SJCRH30 (cell line): Measurements from ENCODE around the gene SLC13A3. TPM values are rescaled to one million over a fixed set of nuclear protein-coding genes. Genes with fewer than 3 reads are reported as not detected.

ENCODE experiments used
- DNase-seq, 2 experiments: peaks; one replicate each; pipeline ENCODE4 v3.0.0-alpha.2; 2015 to 2020
- H3K27ac ChIP-seq: fragments of 250-450 bp; sonication (Bioruptor Pico); 2 replicates; pipeline ENCODE4 v1.5.1; 2020; ENCODE audit warnings: mild to moderate bottlenecking, moderate library complexity
- H3K27me3 ChIP-seq: fragments of 250-450 bp; sonication (Bioruptor Pico); 2 replicates; pipeline ENCODE4 v1.5.1; 2020; ENCODE audit warnings: mild to moderate bottlenecking, moderate library complexity
- H3K36me3 ChIP-seq: fragments of 250-450 bp; sonication (Bioruptor Pico); 2 replicates; pipeline ENCODE4 v1.5.1; 2020; ENCODE audit warnings: mild to moderate bottlenecking, moderate library complexity
- H3K4me1 ChIP-seq: fragments of 250-450 bp; sonication (Bioruptor Pico); 2 replicates; pipeline ENCODE4 v1.5.1; 2020; ENCODE audit warnings: mild to moderate bottlenecking, moderate library complexity
- H3K4me3 ChIP-seq: fragments of 250-450 bp; sonication (Bioruptor Pico); 2 replicates; pipeline ENCODE4 v1.5.1; 2020; ENCODE audit warnings: mild to moderate bottlenecking, moderate library complexity
- H3K9me3 ChIP-seq: fragments of 250-450 bp; sonication (Bioruptor Pico); replicated peaks from 2 replicates; pipeline ENCODE4 v1.5.1; 2020; ENCODE audit warnings: mild to moderate bottlenecking, moderate library complexity
- total RNA-seq: library from RNA; depleted of rRNA; stranded (reverse); fragments of >200 nt; shearing (Covaris generic); gene quantifications from 2 replicates; pipeline ENCODE4 v1.2.3, GENCODE V29; 2014

Gene SLC13A3
- total RNA-seq, 1 experiment from 2014 or later: not detected

DNA sequence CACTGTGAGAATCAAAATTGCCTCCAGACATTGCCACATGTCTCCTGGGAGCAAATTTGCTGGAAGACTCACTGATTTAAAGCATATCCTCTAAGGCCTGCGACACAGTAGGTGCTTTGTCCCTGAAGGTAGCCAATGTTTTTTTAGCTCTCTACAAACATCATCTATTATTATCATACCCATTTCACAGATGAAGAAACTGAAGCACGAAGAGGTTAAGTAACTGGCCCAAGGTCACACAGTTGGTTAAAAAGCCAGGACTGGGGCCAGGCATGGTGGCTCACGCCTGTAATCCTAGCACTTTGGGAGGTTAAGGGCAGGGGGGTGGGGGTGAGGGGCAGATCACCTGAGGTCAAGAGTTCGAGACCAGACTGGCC is 12.4 kb downstream of the SLC13A3 start:
- H3K36me3 ChIP-seq: no peaks in the 10 kb centered on the region
- H3K27me3 ChIP-seq: peaks cover 9% of the 10 kb centered on the region; the same call in 1 of the 2 replicates
- H3K27ac ChIP-seq: no peak overlapping the region
- no peak overlapping the region for H3K4me3 ChIP-seq
- H3K4me1 ChIP-seq: peaks cover 5% of the 10 kb centered on the region
- DNase-seq: no peak
- H3K9me3 ChIP-seq: no peaks in the 10 kb centered on the region

- Histone ChIP-seq H3K4me3 (no peak overlapping the region), H3K36me3 (no peaks in the 10 kb centered on the region)
- peak; percentile 66 to 75 for DNase-seq
These were observed 12.9 kb downstream of the SLC13A3 start for GRCh38 chr20:46638134-46638897.

GRCh38 chr20:46637427-46638133 is 13.7 kb downstream of the SLC13A3 start:
- Histone ChIP-seq H3K27ac (no peak overlapping the region), H3K27me3 (peaks cover 4% of the 10 kb centered on the region; the same call in 1 of the 2 replicates), H3K9me3 (no peaks in the 10 kb centered on the region), H3K36me3 (no peaks in the 10 kb centered on the region), H3K4me3 (no peak overlapping the region), H3K4me1 (peaks cover 5% of the 10 kb centered on the region)
- no peak for DNase-seq

More at GRCh38 chr20:46638134-46638897, 12.9 kb downstream of the SLC13A3 start:
- no peak overlapping the region for H3K27ac ChIP-seq
- H3K4me1 ChIP-seq: peaks cover 5% of the 10 kb centered on the region
- peaks cover 6% of the 10 kb centered on the region; the same call in 1 of the 2 replicates for H3K27me3 ChIP-seq
- no peaks in the 10 kb centered on the region for H3K9me3 ChIP-seq

DNA sequence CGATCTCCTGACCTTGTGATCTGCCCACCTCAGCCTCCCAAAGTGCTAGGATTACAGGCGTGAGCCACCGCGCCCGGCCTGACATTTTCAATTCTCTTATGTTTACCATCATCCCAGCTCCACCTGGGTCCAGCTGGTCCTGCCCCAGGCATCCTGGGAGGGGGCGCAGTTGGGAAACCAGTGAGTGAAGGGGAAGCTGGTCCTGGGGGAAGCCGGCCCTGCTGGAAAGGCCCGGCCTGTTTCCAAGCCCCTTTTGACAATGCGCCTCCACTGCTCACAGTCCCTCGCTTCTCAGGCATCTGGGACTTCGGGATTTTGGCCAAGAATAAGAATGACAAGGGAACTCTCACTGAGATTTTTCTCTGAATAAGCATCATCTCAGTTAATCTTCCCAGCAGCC is 14.2 kb downstream of the SLC13A3 start:
- Histone ChIP-seq H3K36me3 (no peaks in the 10 kb centered on the region), H3K4me3 (no peak overlapping the region), H3K27ac (no peak overlapping the region), H3K27me3 (peaks cover 4% of the 10 kb centered on the region; the same call in 1 of the 2 replicates), H3K9me3 (no peaks in the 10 kb centered on the region), H3K4me1 (peaks cover 3% of the 10 kb centered on the region)
- DNase-seq: no peak

GRCh38 chr20:46636514-46636913 is 14.7 kb downstream of the SLC13A3 start:
- H3K36me3 ChIP-seq: no peaks in the 10 kb centered on the region
- H3K4me1 ChIP-seq: no peaks in the 10 kb centered on the region
- peaks cover under 1% of the 10 kb centered on the region; the same call in 1 of the 2 replicates for H3K27me3 ChIP-seq
- DNase-seq: no peak
- H3K9me3 ChIP-seq: no peaks in the 10 kb centered on the region
- H3K4me3 ChIP-seq: no peak overlapping the region
- no peak overlapping the region for H3K27ac ChIP-seq

- H3K36me3 ChIP-seq: no peaks in the 10 kb centered on the region
- H3K9me3 ChIP-seq: no peaks in the 10 kb centered on the region
- no peak overlapping the region for H3K27ac ChIP-seq
- no peak overlapping the region for H3K4me3 ChIP-seq
- no peaks in the 10 kb centered on the region for H3K4me1 ChIP-seq
- no peaks in the 10 kb centered on the region; the same call in 1 of the 2 replicates for H3K27me3 ChIP-seq
- no peak for DNase-seq
These were observed 15.6 kb downstream of the SLC13A3 start for GRCh38 chr20:46635514-46636136.

GRCh38 chr20:46634528-46634927 is 16.7 kb downstream of the SLC13A3 start:
- Histone ChIP-seq H3K36me3 (no peaks in the 10 kb centered on the region), H3K27ac (no peak overlapping the region), H3K9me3 (no peaks in the 10 kb centered on the region), H3K4me1 (no peaks in the 10 kb centered on the region), H3K27me3 (no peaks in the 10 kb centered on the region; the same call in 1 of the 2 replicates), H3K4me3 (no peak overlapping the region)
- no peak for DNase-seq

DNA sequence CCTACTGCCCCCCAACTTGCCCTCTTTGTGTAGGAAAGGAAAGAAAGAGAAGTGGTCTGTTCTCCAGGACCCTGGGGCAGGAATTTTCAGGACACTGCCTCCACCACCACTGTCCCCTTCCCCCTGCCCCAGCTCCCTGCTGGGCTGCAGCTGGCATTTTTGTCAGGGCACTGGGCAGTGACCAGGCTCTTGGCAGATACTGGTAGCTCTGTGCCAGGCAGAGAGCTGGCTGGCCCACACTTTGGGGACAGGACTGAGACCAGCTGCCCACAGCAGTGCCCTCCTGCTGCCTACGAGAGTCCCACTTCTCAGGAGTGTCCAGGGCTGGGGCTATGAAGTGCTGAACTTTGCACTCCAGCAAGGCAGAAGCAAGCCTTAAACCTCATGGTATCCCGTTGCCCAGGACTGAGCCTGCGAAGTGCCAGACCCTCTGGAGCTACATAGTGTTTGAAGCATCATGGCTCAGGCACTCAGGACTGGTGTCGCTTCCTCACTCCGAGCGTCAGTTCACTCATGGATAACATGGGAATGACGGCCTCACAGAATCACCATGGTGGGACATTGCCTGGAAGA is 19.3 kb downstream of the SLC13A3 start:
- Histone ChIP-seq H3K36me3 (no peaks in the 10 kb centered on the region), H3K4me3 (no peak overlapping the region), H3K9me3 (no peaks in the 10 kb centered on the region), H3K27ac (no peak overlapping the region), H3K4me1 (no peaks in the 10 kb centered on the region), H3K27me3 (no peaks in the 10 kb centered on the region; the same call in 1 of the 2 replicates)
- no peak for DNase-seq

DNA sequence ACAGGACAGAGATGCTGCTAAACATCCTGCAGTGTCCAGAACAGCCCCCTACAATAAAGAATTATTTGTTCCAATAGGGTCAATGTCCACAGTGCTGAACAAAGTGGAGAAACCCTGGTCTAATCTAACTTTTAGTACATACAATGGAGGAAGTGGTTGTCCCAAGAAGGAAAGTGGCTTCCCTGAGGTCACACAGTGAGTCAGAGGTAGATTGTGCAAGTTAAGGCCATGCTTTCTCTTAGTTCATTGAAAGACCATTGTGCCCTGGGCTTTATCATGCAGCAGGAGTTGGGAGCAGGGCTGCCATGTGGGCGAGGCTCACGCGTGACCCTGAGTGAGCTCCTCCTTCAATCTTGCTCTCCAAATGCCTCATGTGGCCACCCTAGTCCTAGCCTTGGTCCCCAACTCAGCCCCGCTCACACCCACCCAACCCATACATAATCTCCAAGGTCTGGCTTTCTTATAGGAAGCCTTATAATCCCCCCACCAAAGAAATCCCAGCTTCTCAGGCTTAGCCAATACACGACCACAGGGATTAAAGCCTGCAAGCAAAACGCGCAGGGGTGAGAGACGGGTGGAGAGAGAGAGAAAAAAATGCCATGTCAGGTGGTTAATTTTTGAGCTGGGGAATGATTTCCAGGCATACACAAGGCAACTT is 19.9 kb downstream of the SLC13A3 start:
- Histone ChIP-seq H3K27ac (no peak overlapping the region), H3K9me3 (no peaks in the 10 kb centered on the region), H3K27me3 (no peaks in the 10 kb centered on the region; the same call in 1 of the 2 replicates), H3K36me3 (no peaks in the 10 kb centered on the region), H3K4me1 (no peaks in the 10 kb centered on the region), H3K4me3 (no peak overlapping the region)
- DNase-seq: no peak

GRCh38 chr20:46630306-46630705 is 21.0 kb downstream of the SLC13A3 start:
- no peaks in the 10 kb centered on the region for H3K4me1 ChIP-seq
- DNase-seq: no peak
- no peaks in the 10 kb centered on the region for H3K27me3 ChIP-seq
- no peak overlapping the region for H3K27ac ChIP-seq
- no peak overlapping the region for H3K4me3 ChIP-seq
- no peaks in the 10 kb centered on the region for H3K9me3 ChIP-seq
- no peaks in the 10 kb centered on the region for H3K36me3 ChIP-seq

DNA sequence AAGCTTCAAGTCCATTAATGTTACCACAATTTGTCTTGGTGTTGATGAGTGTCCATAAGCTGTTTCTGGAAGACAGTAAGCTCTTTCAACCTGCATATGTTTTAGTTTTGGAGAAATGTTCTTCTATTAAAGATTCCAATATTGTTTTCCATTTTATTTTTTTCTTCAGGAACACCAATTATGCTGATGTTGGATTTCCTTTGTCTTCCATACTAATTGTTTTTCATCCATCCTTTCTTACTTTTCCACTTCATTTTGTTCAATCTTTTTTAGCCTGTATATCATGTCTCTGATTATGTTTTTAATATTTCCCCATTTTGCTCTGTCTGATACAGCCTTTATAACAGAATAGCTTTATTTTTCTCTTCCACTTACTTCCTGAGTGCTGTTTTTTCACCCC is 21.9 kb downstream of the SLC13A3 start:
- H3K27me3 ChIP-seq: no peaks in the 10 kb centered on the region
- H3K4me3 ChIP-seq: no peak overlapping the region
- no peak for DNase-seq
- no peaks in the 10 kb centered on the region for H3K9me3 ChIP-seq
- H3K4me1 ChIP-seq: no peaks in the 10 kb centered on the region
- no peaks in the 10 kb centered on the region for H3K36me3 ChIP-seq
- H3K27ac ChIP-seq: no peak overlapping the region

DNA sequence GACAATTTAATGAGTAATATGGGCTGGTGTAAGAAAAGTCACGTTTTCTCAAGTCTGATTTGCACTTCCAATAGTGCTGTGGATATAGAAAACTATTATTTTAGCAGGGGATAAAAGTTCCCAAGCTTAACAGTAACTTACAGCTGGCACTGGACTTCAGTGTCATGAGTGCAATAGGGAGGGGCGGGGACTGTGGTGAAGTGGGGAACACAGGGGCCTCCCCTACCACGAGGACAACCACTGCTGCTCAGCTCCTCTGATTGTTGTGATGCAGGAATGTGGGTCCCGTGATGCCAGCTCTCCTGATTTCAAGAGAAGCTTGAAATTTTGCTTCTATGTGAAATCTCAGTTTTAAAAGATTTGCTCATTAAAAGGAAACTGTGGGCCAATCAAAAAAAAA is 24.0 kb downstream of the SLC13A3 start:
- Histone ChIP-seq H3K4me1 (no peaks in the 10 kb centered on the region), H3K27ac (no peak overlapping the region), H3K4me3 (no peak overlapping the region), H3K9me3 (no peaks in the 10 kb centered on the region), H3K27me3 (no peaks in the 10 kb centered on the region), H3K36me3 (no peaks in the 10 kb centered on the region)
- DNase-seq: no peak

- Histone ChIP-seq H3K36me3 (no peaks in the 10 kb centered on the region), H3K9me3 (no peaks in the 10 kb centered on the region), H3K4me3 (no peak overlapping the region), H3K4me1 (peaks cover 2% of the 10 kb centered on the region; the same call in 1 of the 2 replicates), H3K27ac (no peak overlapping the region), H3K27me3 (no peaks in the 10 kb centered on the region)
- no peak for DNase-seq
These were observed 24.5 kb downstream of the SLC13A3 start for GRCh38 chr20:46626758-46627157.

- peaks cover 4% of the 10 kb centered on the region; the same call in 1 of the 2 replicates for H3K4me1 ChIP-seq
- H3K36me3 ChIP-seq: no peaks in the 10 kb centered on the region
- no peak for DNase-seq
- H3K9me3 ChIP-seq: no peaks in the 10 kb centered on the region
- H3K4me3 ChIP-seq: no peak overlapping the region
- H3K27ac ChIP-seq: no peak overlapping the region
- H3K27me3 ChIP-seq: no peaks in the 10 kb centered on the region
These were observed 25.3 kb downstream of the SLC13A3 start for GRCh38 chr20:46625875-46626373.
